ENCODE results near the gene NKAIN2.

NKAIN2 gene

DNA sequence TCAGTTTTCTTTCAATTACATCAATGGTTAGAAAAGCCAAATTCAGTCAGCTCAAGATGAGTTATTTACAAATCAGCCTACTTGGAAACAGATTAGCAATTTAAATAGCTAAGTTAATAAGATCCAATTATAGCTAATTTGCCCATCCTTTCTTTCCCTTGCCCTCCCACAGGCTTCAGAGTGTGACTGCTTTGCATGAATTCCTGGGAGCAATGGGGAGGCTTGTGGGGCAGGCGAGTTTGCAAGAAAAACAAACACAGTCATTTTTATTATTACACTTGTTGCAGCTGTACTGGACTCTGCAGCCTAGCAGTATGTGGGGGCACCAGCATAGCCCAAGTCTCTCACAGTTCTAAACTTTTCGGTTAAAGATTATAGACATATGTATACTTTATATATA, 219.0 kb downstream of the NKAIN2 start:
- ChIA-PET CTCF (no interaction called here), POLR2A (no interaction called here)
- H3K4me3 ChIP-seq (ENCODE audit: low read depth, low read length), result no peak overlapping the region
- DNase-seq (ENCODE audit: low read depth, low spot score), result no peak
- TF ChIP-seq, protein P1, sequence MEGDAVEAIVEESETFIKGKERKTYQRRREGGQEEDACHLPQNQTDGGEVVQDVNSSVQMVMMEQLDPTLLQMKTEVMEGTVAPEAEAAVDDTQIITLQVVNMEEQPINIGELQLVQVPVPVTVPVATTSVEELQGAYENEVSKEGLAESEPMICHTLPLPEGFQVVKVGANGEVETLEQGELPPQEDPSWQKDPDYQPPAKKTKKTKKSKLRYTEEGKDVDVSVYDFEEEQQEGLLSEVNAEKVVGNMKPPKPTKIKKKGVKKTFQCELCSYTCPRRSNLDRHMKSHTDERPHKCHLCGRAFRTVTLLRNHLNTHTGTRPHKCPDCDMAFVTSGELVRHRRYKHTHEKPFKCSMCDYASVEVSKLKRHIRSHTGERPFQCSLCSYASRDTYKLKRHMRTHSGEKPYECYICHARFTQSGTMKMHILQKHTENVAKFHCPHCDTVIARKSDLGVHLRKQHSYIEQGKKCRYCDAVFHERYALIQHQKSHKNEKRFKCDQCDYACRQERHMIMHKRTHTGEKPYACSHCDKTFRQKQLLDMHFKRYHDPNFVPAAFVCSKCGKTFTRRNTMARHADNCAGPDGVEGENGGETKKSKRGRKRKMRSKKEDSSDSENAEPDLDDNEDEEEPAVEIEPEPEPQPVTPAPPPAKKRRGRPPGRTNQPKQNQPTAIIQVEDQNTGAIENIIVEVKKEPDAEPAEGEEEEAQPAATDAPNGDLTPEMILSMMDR (IDR thresholded peaks at IDR 0.05; ENCODE audit: insufficient read depth, low read length, missing control alignments), result no peak

DNA sequence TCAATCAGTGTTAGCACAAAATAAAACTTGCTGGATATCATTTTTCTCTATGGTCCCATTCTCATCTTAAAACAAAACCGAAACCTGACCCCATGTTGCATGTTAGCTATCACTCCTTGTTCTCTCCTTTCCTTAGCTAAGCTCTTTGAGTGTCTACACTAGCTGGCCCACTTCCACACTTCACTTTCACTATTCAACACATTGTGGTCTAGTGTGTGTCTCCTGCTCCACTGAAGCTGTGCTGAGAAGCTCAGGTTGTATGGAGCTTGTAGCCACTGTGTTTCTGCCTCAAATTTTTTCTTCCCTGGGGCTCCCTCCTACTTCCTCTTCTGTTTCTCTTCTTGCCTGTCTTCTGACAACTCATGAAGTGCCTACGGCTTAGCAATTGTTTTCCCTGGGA, 223.0 kb downstream of the NKAIN2 start:
- TF ChIP-seq, protein P1 (IDR thresholded peaks at IDR 0.05; ENCODE audit: insufficient read depth, low read length, missing control alignments), result no peak
- DNase-seq (ENCODE audit: low read depth, low spot score), result no peak
- no peak overlapping the region for H3K4me3 ChIP-seq (ENCODE audit: low read depth, low read length)
- POLR2A ChIA-PET, result no interaction called here
- CTCF ChIA-PET, result no interaction called here

DNA sequence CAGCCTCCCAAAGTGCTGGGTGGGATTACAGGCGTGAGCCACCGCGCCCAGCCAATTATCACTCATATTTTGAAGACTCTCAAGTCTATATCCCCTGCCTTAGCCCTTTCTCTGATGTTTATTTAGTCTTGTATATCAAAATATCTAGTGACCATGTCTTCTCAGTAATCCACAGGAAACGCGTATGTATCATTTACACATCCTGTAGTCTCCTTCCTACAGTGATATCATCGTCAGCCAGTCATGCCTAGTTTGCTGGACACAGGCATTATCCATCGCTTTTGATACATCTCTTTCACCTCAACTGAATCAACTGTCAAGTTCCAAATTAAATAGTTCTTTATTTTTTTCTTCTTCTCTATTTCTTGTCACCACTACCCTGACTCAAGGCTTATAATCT, 223.7 kb downstream of the NKAIN2 start:
- DNase-seq (ENCODE audit: low read depth, low spot score), result no peak
- ChIA-PET CTCF (no interaction called here), POLR2A (no interaction called here)
- TF ChIP-seq, protein P1 (IDR thresholded peaks at IDR 0.05; ENCODE audit: insufficient read depth, low read length, missing control alignments), result no peak
- H3K4me3 ChIP-seq (ENCODE audit: low read depth, low read length), result no peak overlapping the region

DNA sequence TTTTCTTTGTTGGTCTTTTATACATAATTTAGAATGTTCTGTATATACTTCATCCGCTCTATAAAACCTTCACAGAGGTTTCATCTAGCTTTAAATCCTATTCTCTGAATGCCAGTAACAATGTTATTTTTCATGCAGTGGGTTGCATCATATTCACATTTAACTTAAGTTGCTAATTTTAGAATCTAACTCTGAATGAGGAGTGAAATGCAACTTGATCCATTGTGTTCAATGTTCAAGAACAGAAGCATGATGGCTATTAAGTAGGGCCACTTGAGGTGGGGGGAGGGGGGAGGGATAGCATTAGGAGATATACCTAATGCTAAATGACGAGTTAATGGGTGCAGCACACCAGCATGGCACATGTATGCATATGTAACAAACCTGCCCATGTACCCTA, 224.5 kb downstream of the NKAIN2 start:
- TF ChIP-seq, protein P1 (IDR thresholded peaks at IDR 0.05; ENCODE audit: insufficient read depth, low read length, missing control alignments), result no peak
- ChIA-PET POLR2A (no interaction called here), CTCF (no interaction called here)
- no peak for DNase-seq (ENCODE audit: low read depth, low spot score)
- H3K4me3 ChIP-seq (ENCODE audit: low read depth, low read length), result no peak overlapping the region

DNA sequence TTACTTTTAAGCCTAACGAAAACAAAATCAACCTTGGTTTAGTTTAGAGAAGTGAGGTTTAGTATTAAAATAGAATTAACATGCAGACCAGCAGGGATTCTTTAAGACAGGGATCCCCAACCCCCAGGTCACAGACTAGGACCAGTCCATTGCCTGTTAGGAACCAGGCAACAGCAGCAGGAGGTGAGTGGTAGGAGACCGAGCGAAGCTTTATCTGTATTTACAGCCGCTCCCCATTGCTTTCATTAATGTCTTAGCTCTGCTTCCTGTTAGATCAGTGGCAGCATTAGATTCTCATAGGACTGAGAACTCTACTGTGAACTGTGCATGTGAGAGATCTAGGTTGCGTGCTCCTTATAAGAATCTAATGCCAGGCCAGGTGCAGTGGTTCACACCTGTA, 225.9 kb downstream of the NKAIN2 start:
- no peak for DNase-seq (ENCODE audit: low read depth, low spot score)
- TF ChIP-seq, protein P1 (IDR thresholded peaks at IDR 0.05; ENCODE audit: insufficient read depth, low read length, missing control alignments), result no peak
- ChIA-PET POLR2A (no interaction called here), CTCF (no interaction called here)
- no peak overlapping the region for H3K4me3 ChIP-seq (ENCODE audit: low read depth, low read length)

DNA sequence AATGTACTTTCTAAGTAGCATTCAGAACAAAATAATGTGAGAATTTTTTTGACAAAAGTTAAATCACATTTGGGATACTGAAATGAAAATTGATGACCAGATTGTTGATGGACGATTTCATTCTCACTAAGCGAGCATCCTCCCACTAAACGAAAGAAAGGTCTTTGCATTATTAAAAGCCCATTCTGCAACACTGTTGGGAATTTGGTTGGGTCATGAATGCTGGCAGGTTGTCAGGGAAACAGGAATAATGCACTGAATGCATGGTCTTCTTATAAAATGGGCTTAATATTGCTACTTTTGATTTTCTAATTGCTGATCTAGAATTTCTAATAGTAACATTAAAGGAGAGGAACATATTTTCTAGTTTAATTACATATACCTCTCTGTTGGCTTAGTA, 229.8 kb downstream of the NKAIN2 start:
- POLR2A ChIA-PET, result no interaction called here
- TF ChIP-seq, protein P1 (IDR thresholded peaks at IDR 0.05; ENCODE audit: insufficient read depth, low read length, missing control alignments), result no peak
- no peak overlapping the region for H3K4me3 ChIP-seq (ENCODE audit: low read depth, low read length)
- no peak for DNase-seq (ENCODE audit: low read depth, low spot score)
- CTCF ChIA-PET, result no interaction called here
